Motor neuron (in vitro differentiated cells): ENCODE measurements around the gene ASXL3. TPM values are rescaled to one million over a fixed set of nuclear protein-coding genes. Genes with fewer than 3 reads are reported as not detected.

ENCODE experiments used
- ATAC-seq, 8 experiments: fragments of 200-7000 bp; cut with Tn5 transposase; replicated peaks in 6 of 8; 2 replicates each; pipeline ENCODE4 v1.8.0; 2021; ENCODE audit warnings: mild to moderate bottlenecking in 8 of 8, moderate library complexity in 8 of 8
- H3K27ac ChIP-seq, 2 donors: fragments of 250-450 bp; sonication (Bioruptor Pico); 2 replicates each; pipeline ENCODE4 v1.9.0; 2021; ENCODE audit warnings: antibody characterized with exemption in 2 of 2, mild to moderate bottlenecking in 2 of 2, moderate library complexity in 1 of 2
- H3K4me1 ChIP-seq, 2 donors: fragments of 250-450 bp; sonication (Bioruptor Pico); replicated peaks in 1 of 2; 2 replicates each; pipeline ENCODE4 v1.6.1; 2021; ENCODE audit warnings: antibody characterized with exemption in 2 of 2, mild to moderate bottlenecking in 2 of 2, moderate library complexity in 1 of 2
- H3K4me3 ChIP-seq, 5 donors: fragments of 250-450 bp; sonication (Bioruptor Pico); 2 replicates each; pipeline ENCODE4 v1.9.0; 2021; ENCODE audit warnings: antibody characterized with exemption in 5 of 5, mild to moderate bottlenecking in 5 of 5, moderate library complexity in 4 of 5
- WGBS, 10 experiments: fragments of 450-650 bp; shearing (Covaris generic); methylation state at CpG; one replicate each; pipeline ENCODE4 v1.0.0; 2022; 5-methylcytosine and 5-hydroxymethylcytosine counted together
- in situ Hi-C, 9 experiments: fragments of 400-800 bp; cut with MboI; loops; one replicate each; pipeline ENCODE4 v1.15.0; 2021; ENCODE audit warnings: low sequenced_read_pairs in 9 of 9, low pct_unique_long_range_greater_than_20kb in 2 of 9; ENCODE audit not compliant: unreplicated experiment in 9 of 9
- total RNA-seq, 8 experiments: library from RNA; unstranded; fragments of 300-600 nt; gene quantifications; 2 replicates each; pipeline versions ENCODE4 v1.2.3 to v1.2.4, GENCODE V29; 2022

Gene ASXL3
- total RNA-seq, 8 experiments from 2014 or later, result 0.31 to 50.1 (median 21.0) TPM

DNA sequence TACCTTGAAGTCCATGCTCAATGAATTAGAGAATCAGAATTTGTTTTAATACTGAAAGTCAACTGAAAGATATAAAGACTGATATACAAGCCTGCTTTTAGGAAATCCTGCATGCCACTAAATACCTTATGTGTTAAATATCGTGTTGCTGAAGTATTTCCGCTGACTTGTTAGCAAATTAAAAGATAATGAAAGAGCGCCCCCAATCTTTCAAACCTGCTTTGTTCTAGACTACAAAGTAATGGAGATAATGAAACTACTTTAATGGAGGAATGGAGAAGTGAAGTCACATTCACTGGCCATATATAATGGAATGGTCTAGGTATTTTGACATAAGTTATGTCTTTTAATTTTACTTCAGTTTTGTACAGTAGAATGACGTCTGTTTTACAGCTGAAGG lies 95.7 kb downstream of the ASXL3 start:
- Histone ChIP-seq H3K4me1 (peaks cover 0 to 6% of the 10 kb centered on the region in 2 donors), H3K4me3 (no peak overlapping the region), H3K27ac (no peak overlapping the region)
- in situ Hi-C loops, result no loop called here
- 0 to 95% (median 67%) methylated on average over 1 to 4 of the region's 4 CpGs; no CpG with 5 or more reads in 1 of the 10 experiments for WGBS, 10 experiments
- peak in 2 of 8 experiments; percentile 39 to 50 for ATAC-seq

GRCh38 chr18:33676593-33676992 lies 98.6 kb downstream of the ASXL3 start:
- in situ Hi-C loops, result no loop called here
- ATAC-seq, result no peak
- WGBS, 10 experiments, result 20 to 100% (median 88%) methylated on average over 1 of the region's 1 CpG; no CpG with 5 or more reads in 1 of the 10 experiments

GRCh38 chr18:33677891-33678290 lies 99.9 kb downstream of the ASXL3 start:
- no peak overlapping the region for H3K27ac ChIP-seq
- in situ Hi-C loops, result no loop called here
- H3K4me1 ChIP-seq, result no peaks in the 10 kb centered on the region
- H3K4me3 ChIP-seq, result no peak overlapping the region
- 0 to 95% (median 89%) methylated on average over 1 to 2 of the region's 2 CpGs; no CpG with 5 or more reads in 3 of the 10 experiments for WGBS, 10 experiments
- ATAC-seq, result no peak

More at GRCh38 chr18:33676593-33676992, 98.6 kb downstream of the ASXL3 start:
- peaks cover 0 to under 1% of the 10 kb centered on the region in 2 donors for H3K4me1 ChIP-seq
- H3K4me3 ChIP-seq, result no peak overlapping the region
- H3K27ac ChIP-seq, result no peak overlapping the region

GRCh38 chr18:33682436-33682835 lies 104.4 kb downstream of the ASXL3 start:
- ATAC-seq, result no peak
- in situ Hi-C loops, result no loop called here
- Histone ChIP-seq H3K27ac (no peak overlapping the region), H3K4me3 (no peak overlapping the region), H3K4me1 (no peaks in the 10 kb centered on the region)
- 32 to 100% (median 74%) methylated on average over 1 to 6 of the region's 6 CpGs; no CpG with 5 or more reads in 5 of the 10 experiments for WGBS, 10 experiments

DNA sequence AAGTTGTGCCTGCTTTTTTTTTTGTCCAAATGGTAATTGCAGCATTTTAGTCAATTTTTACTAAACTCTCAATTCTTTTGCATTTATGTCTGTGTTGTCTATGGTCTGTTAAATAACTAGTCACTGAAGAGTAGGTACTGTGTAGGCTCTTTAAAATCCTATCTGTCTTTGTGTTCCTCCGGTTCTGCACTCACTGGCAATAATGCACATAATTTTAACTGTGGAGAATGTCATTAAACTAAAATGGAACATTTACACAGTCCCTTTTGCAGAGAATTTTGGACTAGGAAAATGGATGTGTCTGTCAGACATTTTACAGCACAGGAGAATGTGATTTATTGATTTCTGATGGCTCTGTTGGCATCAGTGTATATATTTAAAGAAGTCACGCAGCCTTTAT lies 116.6 kb downstream of the ASXL3 start:
- ATAC-seq, result peak in 5 of 8 experiments; percentile 23 to 56 (median 50)
- H3K4me1 ChIP-seq, result peaks cover 0 to 7% of the 10 kb centered on the region in 2 donors
- H3K4me3 ChIP-seq, result no peak overlapping the region
- no peak overlapping the region for H3K27ac ChIP-seq
- WGBS, 10 experiments, result 0 to 80% (median 59%) methylated on average over 1 to 2 of the region's 2 CpGs; no CpG with 5 or more reads in 4 of the 10 experiments
- in situ Hi-C loops, result no loop called here

DNA sequence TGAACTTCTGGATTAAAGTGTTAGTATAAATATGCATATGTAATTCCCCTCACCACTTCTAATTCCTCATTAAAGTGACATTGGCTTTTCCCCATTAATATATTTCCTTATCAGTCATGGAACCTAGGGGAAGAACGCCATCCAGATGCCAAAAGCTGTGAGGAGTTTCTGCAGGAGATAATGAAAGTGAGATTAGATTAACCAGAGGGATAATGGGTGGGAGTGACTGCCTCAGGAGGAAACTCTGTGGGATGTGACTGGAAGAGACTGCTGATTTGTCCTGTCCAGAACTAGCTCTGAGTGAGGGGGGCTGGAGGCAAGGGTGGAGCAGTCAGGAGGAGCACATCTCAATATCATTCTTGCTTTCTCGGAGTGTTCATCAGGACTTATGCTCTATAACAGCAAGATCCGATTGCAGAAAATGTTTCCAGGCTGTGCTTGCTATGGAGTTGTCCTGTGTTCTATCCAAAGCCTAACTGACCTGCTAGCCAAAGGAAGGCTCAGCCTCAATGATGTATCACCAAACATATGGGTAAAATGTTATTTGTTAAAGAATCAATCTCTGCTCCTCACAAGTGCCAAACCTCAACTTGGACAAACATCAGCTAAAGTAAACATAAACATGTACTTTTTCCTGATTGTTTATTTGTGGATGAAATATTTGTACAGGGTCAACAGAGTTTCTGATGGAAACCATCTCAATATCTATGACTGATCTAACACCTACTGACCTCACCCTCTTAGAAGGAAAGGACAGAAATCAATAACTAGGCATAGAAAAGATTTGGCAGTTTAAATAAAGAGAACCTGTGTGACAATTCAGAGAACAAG lies 118.5 kb downstream of the ASXL3 start:
- in situ Hi-C loops, result no loop called here
- peak in 1 of 8 experiments; percentile 29 for ATAC-seq
- H3K27ac ChIP-seq, result no peak overlapping the region
- 0 to 100% (median 86%) methylated on average over 1 to 3 of the region's 3 CpGs; no CpG with 5 or more reads in 2 of the 10 experiments for WGBS, 10 experiments
- peaks cover 0 to 7% of the 10 kb centered on the region in 2 donors for H3K4me1 ChIP-seq
- no peak overlapping the region for H3K4me3 ChIP-seq

GRCh38 chr18:33697498-33697897 lies 119.5 kb downstream of the ASXL3 start:
- ATAC-seq, result no peak
- Histone ChIP-seq H3K4me3 (no peak overlapping the region), H3K4me1 (peaks cover 0 to 7% of the 10 kb centered on the region in 2 donors), H3K27ac (no peak overlapping the region)
- WGBS, 10 experiments, result 33 to 100% (median 50%) methylated on average over 1 to 2 of the region's 2 CpGs; no CpG with 5 or more reads in 5 of the 10 experiments
- in situ Hi-C loops, result no loop called here

DNA sequence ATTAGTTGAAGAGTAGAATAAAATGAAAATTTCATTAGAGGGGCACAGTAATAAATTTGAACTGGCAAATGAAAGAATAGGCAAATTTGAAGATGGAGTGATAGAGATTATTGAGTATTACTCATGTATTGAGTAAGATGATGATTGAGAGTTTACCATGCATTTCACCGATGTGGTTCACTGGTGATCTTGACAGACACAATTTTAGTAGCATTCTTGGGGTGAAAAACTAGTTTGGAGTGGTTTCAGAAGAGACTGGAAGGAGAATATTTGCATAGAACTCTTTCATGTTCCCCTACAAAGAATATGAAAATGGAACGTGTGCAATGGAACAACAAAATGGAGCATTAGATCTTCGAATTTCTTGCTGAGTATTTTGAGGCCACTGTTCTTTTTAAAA lies 121.4 kb downstream of the ASXL3 start:
- Histone ChIP-seq H3K4me1 (peaks cover 0 to 5% of the 10 kb centered on the region in 2 donors), H3K4me3 (no peak overlapping the region), H3K27ac (no peak overlapping the region)
- WGBS, 10 experiments, result 17 to 100% (median 80%) methylated on average over 2 to 3 of the region's 3 CpGs; no CpG with 5 or more reads in 1 of the 10 experiments
- in situ Hi-C loops, result no loop called here
- ATAC-seq, result no peak

DNA sequence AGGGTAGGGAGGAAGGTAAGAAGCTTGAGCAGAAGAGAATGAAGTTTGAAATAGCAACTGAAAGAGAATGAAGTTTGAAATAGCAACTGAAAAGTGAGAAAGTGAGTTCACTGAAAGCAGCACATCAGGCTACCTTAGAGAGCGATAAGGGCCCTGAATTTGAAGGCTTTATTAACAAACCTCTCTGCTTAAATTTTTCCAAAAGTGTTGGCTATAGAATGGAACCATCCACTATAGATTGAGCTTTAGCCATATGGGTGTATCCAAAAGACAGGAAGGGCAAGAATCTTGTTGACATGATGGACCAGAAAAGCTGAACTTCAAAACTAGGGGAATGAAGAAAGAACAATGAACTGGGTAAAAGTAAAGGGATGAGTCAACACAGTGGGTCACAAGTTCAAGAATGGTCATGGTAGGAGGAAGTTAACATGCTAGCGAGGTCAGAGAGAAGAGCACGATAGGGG lies 122.5 kb downstream of the ASXL3 start:
- in situ Hi-C loops, result no loop called here
- H3K4me3 ChIP-seq, result no peak overlapping the region
- no peak for ATAC-seq
- WGBS, 10 experiments, result 53 to 100% (median 83%) methylated on average over 1 to 3 of the region's 3 CpGs; no CpG with 5 or more reads in 1 of the 10 experiments
- H3K27ac ChIP-seq, result no peak overlapping the region
- H3K4me1 ChIP-seq, result no peaks in the 10 kb centered on the region

DNA sequence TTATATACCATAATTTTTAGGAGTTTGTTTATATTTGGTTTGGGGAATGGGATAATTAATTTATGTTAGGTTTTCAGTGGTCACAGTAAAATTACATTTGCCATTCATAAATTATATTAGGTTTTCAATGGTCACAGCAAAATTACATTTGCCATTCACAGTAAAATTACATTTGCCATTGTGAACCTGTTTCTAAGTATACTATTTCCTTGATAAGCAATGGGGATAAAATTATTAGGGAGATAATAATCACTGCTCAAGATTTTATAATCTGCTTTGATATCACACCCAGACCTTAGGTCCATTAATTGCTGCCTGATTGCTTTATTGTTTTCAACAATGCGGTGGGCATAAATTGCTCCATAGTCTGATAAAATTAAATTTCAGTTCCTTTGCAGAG lies 124.6 kb downstream of the ASXL3 start:
- no peak overlapping the region for H3K4me3 ChIP-seq
- WGBS, 10 experiments, result 50 to 100% (median 100%) methylated on average over 1 of the region's 1 CpG; no CpG with 5 or more reads in 4 of the 10 experiments
- in situ Hi-C loops, result no loop called here
- no peak for ATAC-seq
- H3K27ac ChIP-seq, result no peak overlapping the region
- H3K4me1 ChIP-seq, result no peaks in the 10 kb centered on the region

DNA sequence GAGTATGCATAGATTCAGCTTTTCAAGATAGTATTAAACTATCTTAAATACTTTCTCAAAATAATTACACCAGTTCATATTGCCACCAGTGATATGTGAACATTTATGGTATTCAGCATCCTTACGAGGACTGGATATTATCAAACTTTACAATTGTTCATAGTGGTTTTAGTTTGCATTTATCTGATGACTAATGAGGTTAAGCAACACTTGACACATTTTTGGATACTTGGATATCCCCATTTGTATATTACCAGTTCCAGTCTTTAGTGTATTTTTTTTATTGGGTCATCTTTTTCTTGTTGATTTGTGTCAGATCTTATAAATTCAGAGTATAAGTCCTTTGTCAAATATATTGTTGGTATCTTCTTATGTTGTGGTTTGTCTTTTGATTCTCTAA lies 128.4 kb downstream of the ASXL3 start:
- ATAC-seq, result no peak
- no peaks in the 10 kb centered on the region for H3K4me1 ChIP-seq
- in situ Hi-C loops, result no loop called here
- no peak overlapping the region for H3K27ac ChIP-seq
- no peak overlapping the region for H3K4me3 ChIP-seq
- 0 to 100% (median 14%) methylated on average over 1 of the region's 1 CpG for WGBS, 10 experiments

DNA sequence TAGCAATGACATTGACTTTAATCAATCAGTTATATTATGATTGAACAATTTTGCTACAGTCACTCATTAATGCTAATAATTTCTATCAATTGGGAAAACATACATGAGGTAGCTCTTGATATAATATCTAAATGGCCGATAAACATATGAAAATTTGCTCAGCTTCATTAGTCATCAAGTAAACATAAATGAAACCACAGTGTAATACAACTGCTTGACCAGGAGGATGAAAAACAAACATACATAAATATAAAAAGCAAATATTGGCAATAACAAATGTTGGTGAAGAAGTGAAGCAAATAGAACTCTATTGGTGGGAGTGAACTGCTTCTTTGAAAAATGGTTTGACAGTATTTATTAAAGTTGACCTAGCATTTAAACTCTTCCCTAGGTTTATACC lies 130.9 kb downstream of the ASXL3 start:
- in situ Hi-C loops, result no loop called here
- no peak overlapping the region for H3K27ac ChIP-seq
- WGBS, 10 experiments, result 38 to 100% (median 100%) methylated on average over 1 of the region's 1 CpG; no CpG with 5 or more reads in 2 of the 10 experiments
- H3K4me3 ChIP-seq, result no peak overlapping the region
- no peak for ATAC-seq
- peaks cover 0 to 3% of the 10 kb centered on the region in 2 donors for H3K4me1 ChIP-seq

DNA sequence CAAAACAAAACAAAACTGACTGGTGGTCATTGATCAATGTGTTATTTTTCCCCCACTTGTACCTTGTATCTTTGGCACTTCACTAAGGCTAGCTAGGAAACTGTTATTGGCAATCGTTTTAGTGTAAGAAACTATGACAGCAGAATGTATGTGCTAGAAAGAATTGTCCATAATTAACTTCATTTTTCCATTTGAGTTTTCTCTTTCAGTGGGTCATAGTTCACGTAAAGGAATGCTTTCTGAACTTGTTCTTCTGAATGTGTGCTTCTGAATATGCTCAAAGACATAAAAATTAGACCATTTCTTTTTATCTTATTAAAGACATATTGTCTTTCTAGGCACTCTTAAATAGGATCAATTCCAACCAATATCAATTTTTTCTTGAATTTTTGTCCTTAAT lies 132.2 kb downstream of the ASXL3 start:
- ATAC-seq, result no peak
- in situ Hi-C loops, result no loop called here
- WGBS, 10 experiments, result 33 to 100% (median 100%) methylated on average over 1 to 2 of the region's 2 CpGs; no CpG with 5 or more reads in 1 of the 10 experiments

More for the DNA sequence above, 132.2 kb downstream of the ASXL3 start:
- Histone ChIP-seq H3K4me1 (peaks cover 0 to 3% of the 10 kb centered on the region in 2 donors), H3K27ac (no peak overlapping the region), H3K4me3 (no peak overlapping the region)
